HG03457 (cell line): ENCODE data around the gene INSIG1.

Source experiments
- ATAC-seq: cut with Tn5 transposase; IDR thresholded peaks from one replicate; pipeline ENCODE4 v1.9.1; 2021; ENCODE audit warnings: moderate number of reproducible peaks; ENCODE audit not compliant: unreplicated experiment

INSIG1 gene

DNA sequence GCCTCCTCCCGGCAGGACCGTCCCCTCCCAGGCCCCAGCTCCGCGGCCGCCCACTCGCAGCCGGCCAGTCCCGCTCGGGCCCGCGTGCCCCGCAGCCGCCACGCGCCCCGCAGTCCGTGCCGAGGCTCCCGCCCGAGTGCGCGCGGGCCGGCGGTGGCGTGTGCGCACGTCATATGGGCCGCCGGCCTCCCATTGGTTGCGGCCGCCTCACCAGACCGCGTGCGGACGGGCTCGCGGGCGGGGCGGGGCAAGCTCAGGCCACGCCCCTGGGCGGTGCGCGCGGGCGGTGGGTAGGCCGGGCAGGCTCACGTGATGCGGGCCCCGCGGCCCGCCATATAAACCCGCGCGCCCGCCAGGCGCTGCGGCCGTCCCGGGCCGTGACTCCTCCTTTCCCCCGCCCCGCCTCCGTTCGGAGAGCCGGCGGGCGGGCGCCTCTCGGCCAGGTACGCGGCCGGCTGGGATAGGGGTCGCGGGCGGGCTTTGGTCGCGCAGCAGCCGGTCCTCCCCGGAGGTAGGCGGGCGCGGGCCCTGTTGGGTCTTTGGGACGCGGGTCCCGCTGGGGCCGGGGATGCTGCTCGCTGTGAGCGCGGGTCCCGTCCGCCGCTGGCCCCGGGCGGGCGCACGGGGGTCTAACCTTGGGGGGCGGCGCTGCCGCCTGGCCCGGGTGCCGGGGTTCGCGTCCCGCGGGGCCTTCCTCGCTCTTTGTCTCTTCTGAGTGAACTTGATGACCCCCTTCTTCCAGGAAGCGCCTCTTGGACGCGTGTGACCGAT is at the start of gene INSIG1:
Gene INSIG1 (plus strand): TSS at position 362 of the 771 bp plus-strand sequence. CDS start 408 bp downstream, at position 770.
- ATAC-seq: peak; percentile 53

DNA sequence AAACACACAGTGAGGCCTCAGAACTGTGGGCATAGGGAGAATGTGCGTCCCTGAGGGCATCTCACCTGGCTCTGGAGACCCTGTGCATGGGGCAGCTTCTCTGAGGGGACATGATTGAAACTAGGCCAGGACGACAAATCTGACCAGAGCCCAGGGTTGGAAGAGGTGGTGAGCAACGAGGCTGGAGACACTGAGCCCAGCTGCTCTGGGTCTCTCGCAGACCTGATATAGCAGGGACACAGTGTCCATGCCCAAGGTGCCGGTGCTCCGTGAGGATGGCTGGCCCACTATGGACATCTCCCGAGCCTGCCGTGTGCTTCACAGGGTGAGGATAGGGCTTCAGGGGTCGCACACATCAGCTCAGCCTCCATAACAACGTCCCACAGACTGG is 49.3 kb upstream of the INSIG1 start:
- ATAC-seq: no peak

GRCh38 chr7:155251831-155252230 is 45.8 kb upstream of the INSIG1 start:
- no peak for ATAC-seq

GRCh38 chr7:155252444-155252887 is 45.2 kb upstream of the INSIG1 start:
- ATAC-seq: no peak

- no peak for ATAC-seq
These were observed 44.7 kb upstream of the INSIG1 start for GRCh38 chr7:155252892-155253501.

GRCh38 chr7:155254018-155254417 is 43.7 kb upstream of the INSIG1 start:
- ATAC-seq: no peak

DNA sequence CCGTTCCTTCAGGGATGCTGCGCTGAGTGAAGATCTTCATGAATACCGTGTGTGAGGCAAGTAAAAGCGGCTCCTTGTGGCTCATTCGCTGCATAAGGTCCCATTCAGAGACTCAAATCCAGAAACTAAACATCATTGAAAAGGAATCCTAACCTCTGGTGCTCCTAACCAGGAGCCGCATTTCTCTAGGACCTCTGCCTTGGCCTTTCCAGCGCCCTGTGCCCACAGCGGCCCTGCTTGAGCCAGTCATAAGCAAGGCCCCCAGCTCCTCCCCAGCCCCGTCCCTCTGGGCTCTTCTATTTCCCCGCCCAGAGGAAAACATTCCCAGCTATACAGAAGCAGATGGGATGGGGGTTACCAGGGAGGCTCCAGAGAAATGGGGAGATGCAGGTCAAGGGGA is 42.6 kb upstream of the INSIG1 start:
- ATAC-seq: no peak

DNA sequence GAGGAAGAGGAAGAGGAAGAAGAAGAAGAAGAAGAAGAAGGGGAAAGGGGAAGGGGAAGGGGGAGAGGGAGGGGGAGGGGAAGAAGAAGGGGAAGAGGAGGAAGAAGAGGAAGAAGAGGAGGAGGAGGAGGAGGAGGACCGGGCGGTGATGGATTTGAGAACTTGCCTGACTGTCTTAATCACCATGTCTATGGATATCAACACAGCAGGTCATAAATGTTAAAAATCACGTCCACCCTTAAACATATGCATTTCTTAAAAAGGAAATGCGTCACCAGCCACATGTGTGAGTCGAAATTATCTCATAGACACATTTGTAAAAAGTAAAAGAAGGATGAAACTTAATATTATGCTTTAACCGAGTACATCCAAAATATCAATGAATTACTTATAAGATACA is 42.1 kb upstream of the INSIG1 start:
- ATAC-seq: no peak

- ATAC-seq: no peak
These were observed 41.5 kb upstream of the INSIG1 start for GRCh38 chr7:155256081-155256760.

- ATAC-seq: no peak
These were observed 40.8 kb upstream of the INSIG1 start for GRCh38 chr7:155256761-155257481.

DNA sequence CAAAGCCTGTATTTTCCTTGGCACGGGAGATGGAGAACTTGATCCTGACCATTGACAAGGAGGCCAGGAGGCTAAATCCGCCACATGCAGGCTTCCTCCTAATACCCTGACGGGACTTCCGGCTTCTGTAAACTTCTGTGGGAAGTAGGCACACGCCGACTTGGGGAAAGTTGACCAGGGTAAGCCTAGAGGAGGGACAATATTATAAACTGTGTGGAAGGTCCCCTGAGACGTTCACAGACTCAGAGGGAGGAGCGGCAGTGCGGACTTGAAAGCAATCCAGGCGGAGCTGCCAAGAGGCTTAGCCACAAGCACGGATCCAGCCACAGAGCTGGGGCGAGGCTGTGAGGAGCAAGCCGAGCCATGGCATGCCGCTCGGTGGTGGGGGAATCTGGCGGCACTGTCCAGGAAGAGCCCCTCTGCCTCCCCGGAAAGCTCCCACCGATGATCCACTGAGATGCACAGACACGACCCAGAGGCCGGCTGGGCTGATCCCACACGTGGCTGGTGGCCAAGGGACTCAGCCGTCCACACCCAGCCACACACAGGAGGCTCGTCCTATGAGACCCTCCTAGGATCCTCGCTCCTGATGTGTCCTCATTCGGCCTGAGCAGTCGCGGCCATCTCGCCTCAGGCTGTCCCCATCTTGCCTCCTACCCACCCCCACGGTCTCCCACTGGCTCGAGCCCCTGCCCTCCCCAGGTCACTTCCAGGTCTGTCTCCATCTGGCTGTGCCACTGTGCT is 40.0 kb upstream of the INSIG1 start:
- no peak for ATAC-seq

DNA sequence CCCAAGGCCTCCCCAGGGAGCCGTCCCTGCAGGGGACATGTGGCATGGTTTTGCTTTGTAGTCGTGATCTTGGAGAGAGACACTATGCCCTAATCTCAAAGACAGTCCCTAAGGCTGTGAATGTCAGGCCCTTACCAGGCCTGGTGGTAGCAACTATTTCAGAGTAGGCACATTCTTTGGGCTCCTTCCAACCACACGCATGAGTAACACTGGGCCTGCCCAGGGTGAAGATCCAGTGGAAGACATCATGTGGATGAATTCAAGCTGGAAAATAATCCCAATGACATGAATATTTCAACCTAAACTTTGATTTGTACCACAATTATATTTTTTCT is 39.5 kb upstream of the INSIG1 start:
- ATAC-seq: no peak

- no peak for ATAC-seq
These were observed 37.7 kb upstream of the INSIG1 start for GRCh38 chr7:155259866-155260497.

DNA sequence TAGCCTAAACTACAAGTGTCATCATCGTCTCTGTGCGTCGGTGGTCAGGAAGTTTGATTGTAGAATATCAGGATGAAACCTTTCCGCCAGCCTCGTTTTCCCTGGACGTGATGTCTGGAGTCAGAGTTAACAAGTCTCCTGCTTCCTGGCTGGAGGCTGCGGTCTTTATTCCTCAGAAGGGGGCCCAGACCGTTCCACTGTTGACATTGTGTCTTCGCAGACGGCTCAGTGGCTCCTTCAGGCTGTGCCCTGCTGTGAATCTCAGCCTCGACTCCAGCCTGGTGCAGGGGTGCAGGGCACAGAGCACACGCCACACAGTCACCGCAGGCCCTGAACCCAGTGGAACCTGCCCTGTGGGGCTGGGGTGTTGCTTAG is 37.2 kb upstream of the INSIG1 start:
- no peak for ATAC-seq

DNA sequence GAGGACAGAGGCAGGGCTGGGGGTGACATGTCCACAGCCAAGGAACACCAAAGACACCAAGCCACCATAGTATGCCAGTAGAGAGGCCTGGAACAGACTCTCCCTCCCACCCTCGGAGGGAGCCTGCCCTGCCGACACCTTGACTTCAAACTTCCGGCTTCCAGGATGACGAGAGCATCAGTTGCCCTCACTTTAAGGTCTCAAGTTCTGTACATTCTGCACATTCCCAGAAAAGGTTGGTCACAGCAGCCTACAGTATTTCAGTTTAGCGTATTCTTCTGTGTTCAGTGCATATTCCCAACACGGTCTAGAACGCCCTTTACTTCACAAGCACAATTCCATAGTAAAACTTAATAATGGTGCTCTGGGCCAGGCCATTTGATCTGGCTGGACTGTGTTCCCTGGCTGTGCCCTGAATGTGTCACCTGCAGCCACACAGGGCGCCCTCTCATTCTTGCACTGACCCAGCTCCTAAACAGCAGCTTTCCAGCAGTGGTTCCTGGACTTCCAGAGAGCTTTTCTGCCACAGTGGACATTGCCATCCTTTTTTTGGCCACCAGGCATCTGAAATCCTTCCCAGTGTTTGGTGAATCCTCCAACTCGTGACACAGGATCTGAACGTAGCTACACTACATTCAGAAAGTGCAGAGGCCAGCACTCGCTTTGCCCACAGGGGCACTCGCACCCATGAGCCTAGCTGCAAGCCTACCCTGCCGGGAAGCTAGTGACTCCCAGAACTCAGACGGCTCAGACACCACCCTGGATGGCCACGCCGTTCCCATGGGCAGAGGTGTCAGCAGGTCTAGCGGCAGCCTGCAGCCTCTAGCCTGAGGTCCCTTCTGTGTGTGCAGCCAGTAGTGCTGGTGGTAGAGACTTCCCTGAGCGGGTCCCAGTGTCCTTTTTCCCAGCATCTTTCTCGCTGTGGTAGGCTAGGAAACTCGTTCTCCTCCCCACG is 36.4 kb upstream of the INSIG1 start:
- no peak for ATAC-seq

DNA sequence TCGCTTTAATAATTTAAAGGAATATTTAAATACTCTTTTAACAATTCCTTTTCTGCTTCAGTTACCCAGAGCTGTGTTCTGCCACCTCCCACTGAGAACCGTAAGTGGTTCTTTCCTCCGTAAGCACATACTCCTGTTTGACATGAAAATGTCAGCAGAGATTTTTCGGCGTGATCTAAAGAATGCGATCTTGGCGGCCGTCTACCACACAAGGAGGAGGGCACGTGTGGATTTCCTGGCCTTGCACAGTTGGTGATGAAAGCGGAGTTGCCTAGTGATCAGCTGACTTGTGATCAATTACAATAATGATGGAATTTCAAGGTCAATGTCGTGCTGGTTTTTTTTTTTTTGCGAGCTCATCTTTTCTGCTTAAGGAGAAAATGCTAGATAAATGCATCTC is 35.6 kb upstream of the INSIG1 start:
- ATAC-seq: no peak

- no peak for ATAC-seq
These were observed 34.6 kb upstream of the INSIG1 start for GRCh38 chr7:155263051-155263450.

GRCh38 chr7:155263581-155264143 is 34.0 kb upstream of the INSIG1 start:
- ATAC-seq: no peak

- ATAC-seq: no peak
These were observed 32.5 kb upstream of the INSIG1 start for GRCh38 chr7:155265144-155265543.
